Brain microvascular endothelial cell (primary cell): ENCODE results near the gene CLDN16.

Experiments
- DNase-seq: peaks from one replicate; pipeline ENCODE4 v3.0.0-alpha.2; 2020
- H3K27ac ChIP-seq: fragments of 250-450 bp; sonication (Bioruptor Pico); 2 replicates; pipeline ENCODE4 v1.5.1; 2020; ENCODE audit warnings: mild to moderate bottlenecking, moderate library complexity
- H3K27me3 ChIP-seq: fragments of 250-450 bp; sonication (Bioruptor Pico); replicated peaks from 2 replicates; pipeline ENCODE4 v1.5.1; 2020; ENCODE audit warnings: mild to moderate bottlenecking
- H3K36me3 ChIP-seq: fragments of 250-450 bp; sonication (Bioruptor Pico); replicated peaks from 2 replicates; pipeline ENCODE4 v1.5.1; 2020; ENCODE audit warnings: mild to moderate bottlenecking
- H3K4me3 ChIP-seq: 2 replicates; pipeline ENCODE4 v1.5.1; 2011; ENCODE audit warnings: low read depth, mild to moderate bottlenecking, control low read depth, low read length, moderate library complexity
- in situ Hi-C: cut with HindIII; loops from 2 replicates; pipeline ENCODE4 v1.10.0; 2017; ENCODE audit warnings: low sequenced_read_pairs, low pct_ligation_motif_present
- TF ChIP-seq, protein P1 (sequence below): IDR thresholded peaks from 2 replicates; pipeline ENCODE4 v1.5.1; 2011; ENCODE audit warnings: low read depth, mild to moderate bottlenecking, moderate library complexity, low read length, control low read depth, inconsistent platforms; ENCODE audit errors: missing control alignments

CLDN16 gene

DNA sequence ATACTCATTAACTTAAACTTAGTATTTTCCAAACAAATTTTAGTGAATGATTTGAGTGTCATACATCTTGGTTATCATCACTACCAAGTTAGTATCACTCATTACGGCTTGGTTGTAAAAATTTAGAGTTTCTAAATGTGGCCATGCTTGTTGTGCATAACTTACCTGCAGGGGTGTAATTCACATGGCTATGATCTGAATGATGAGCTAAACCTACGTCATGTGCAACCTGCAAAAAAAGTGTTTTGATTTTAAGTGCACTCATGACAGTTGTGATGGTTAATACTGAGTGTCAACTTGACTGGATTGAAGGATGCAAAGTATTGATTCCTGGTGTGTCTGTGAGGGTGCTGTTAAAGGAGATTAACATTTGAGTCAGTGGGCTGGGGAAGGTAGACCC, 17.6 kb upstream of the CLDN16 start:
- H3K36me3 ChIP-seq = no peaks in the 10 kb centered on the region
- no peak overlapping the region for H3K27ac ChIP-seq
- no peaks in the 10 kb centered on the region for H3K27me3 ChIP-seq
- no peak for DNase-seq
- TF ChIP-seq, protein P1, sequence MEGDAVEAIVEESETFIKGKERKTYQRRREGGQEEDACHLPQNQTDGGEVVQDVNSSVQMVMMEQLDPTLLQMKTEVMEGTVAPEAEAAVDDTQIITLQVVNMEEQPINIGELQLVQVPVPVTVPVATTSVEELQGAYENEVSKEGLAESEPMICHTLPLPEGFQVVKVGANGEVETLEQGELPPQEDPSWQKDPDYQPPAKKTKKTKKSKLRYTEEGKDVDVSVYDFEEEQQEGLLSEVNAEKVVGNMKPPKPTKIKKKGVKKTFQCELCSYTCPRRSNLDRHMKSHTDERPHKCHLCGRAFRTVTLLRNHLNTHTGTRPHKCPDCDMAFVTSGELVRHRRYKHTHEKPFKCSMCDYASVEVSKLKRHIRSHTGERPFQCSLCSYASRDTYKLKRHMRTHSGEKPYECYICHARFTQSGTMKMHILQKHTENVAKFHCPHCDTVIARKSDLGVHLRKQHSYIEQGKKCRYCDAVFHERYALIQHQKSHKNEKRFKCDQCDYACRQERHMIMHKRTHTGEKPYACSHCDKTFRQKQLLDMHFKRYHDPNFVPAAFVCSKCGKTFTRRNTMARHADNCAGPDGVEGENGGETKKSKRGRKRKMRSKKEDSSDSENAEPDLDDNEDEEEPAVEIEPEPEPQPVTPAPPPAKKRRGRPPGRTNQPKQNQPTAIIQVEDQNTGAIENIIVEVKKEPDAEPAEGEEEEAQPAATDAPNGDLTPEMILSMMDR = no peak
- in situ Hi-C loops = no loop called here
- no peak overlapping the region for H3K4me3 ChIP-seq

DNA sequence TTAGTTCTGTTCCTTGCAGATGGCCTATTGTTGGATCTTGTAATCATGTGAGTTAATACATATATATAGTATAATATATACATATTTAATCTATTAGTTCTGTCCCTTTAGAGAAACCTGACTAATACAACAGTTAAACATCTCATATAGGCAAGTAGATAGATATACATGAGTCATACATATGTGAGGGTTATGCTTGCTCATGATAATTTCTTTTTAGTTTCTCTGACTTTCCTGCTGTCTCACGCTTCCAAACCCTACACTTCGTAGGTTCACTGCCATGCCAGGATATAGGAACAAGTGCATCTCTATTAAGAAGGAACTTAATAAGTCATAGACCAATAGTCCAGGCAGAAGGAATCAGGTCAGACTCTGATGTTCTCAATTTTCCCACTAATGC, 16.8 kb upstream of the CLDN16 start:
- Histone ChIP-seq H3K27me3 (no peaks in the 10 kb centered on the region), H3K4me3 (no peak overlapping the region), H3K36me3 (no peaks in the 10 kb centered on the region), H3K27ac (no peak overlapping the region)
- no peak for DNase-seq
- TF ChIP-seq, protein P1 = no peak
- in situ Hi-C loops = no loop called here

DNA sequence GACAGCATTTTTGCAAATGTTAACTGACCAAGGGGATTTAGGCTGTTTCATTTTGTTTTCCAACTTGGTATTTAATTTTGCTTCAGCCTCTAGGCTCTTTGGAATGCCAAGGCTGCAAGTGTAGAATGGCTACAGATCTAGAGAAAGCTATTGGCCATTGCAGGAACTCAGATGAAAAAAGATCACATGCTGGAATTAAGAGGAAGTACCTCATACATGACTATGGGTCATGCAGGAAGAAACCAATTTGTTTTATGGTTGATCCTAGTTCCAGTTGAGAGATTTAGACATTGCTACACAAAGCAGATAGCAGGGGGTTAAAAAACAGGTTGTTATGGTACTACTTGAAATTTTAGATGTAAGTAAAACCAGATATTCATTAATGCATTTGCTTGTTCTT, 12.7 kb upstream of the CLDN16 start:
- Histone ChIP-seq H3K36me3 (no peaks in the 10 kb centered on the region), H3K4me3 (no peak overlapping the region), H3K27me3 (no peaks in the 10 kb centered on the region), H3K27ac (no peak overlapping the region)
- TF ChIP-seq, protein P1 = no peak
- no peak for DNase-seq
- in situ Hi-C loops = no loop called here

DNA sequence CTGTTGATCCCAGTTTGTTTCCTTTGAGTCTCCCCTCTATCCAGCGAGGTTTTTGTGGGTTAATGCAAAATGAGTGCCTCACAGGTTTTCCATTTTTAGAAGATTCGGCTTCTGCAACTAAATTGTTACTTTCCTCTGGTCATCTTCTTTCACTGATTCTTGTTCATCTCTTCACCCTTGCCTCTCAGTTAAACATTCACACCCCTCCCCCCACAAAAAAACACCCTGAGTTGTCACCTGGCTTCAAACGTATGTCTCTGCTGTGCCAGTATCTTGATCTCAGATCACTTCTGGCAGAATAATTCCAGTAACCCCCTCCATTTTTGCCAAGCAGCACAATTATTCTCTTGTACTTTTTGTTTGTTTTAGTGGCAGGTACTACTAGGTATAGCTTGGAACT, 12.3 kb upstream of the CLDN16 start:
- in situ Hi-C loops = no loop called here

DNA sequence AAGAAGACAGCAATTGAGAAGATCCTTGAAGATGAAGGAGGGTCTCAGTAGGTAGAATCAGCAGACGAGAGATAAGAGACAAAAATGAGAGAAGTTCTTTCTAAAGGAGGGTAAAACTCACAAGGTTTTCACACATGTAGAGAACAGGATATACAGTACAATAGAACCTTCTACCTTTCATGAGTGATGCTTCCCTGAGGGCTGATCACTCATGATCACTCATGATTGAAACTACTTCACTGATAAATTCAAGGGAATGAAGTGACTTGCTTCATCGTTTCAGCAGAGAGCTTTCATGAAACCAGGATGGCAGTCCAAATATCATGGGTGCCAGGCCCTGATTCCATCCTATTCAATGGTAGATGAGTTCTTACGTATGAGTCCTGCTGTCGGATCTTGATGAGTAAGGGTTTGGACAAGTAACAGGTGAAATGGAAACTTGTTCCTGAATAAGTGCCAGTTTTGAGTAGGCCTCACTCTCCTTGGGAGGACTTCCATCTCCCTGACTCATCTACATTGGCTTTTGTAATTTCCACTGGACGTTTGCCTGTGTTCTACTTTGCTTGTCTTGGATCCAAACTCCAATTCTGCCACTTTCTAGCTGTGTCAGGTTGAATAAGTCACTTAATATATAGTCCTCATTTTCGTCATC, 9.6 kb upstream of the CLDN16 start:
- Histone ChIP-seq H3K36me3 (no peaks in the 10 kb centered on the region), H3K27me3 (no peaks in the 10 kb centered on the region), H3K27ac (no peak overlapping the region), H3K4me3 (no peak overlapping the region)
- TF ChIP-seq, protein P1 = no peak
- peak; percentile 28 for DNase-seq
- in situ Hi-C loops = no loop called here

More for the DNA sequence above, 12.3 kb upstream of the CLDN16 start:
- H3K27me3 ChIP-seq = no peaks in the 10 kb centered on the region
- TF ChIP-seq, protein P1 = no peak
- no peaks in the 10 kb centered on the region for H3K36me3 ChIP-seq
- no peak overlapping the region for H3K4me3 ChIP-seq
- DNase-seq = no peak
- no peak overlapping the region for H3K27ac ChIP-seq

DNA sequence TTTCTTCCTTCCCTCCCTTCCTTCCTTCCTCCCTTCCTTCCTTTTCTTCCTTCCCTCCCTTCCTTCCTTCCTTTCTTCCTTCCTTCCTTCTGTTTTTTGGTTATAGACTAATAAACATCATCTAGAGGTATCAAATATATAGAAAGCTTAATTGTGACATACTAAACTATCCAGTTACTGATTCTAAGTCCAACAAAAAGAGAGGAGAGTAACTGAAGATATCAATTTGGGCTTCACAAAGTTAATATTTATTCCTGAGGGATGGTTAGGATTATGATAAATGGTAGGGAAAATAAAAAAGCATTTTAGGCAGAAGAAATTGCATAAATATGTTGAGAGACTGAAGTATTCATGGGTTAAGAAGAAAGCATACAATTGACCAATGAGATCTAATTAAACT, 7.8 kb upstream of the CLDN16 start:
- Histone ChIP-seq H3K27me3 (no peaks in the 10 kb centered on the region), H3K27ac (no peak overlapping the region), H3K36me3 (no peaks in the 10 kb centered on the region), H3K4me3 (no peak overlapping the region)
- in situ Hi-C loops = no loop called here
- TF ChIP-seq, protein P1 = no peak
- no peak for DNase-seq
